ENCODE data around the gene ADRB1.

DNA sequence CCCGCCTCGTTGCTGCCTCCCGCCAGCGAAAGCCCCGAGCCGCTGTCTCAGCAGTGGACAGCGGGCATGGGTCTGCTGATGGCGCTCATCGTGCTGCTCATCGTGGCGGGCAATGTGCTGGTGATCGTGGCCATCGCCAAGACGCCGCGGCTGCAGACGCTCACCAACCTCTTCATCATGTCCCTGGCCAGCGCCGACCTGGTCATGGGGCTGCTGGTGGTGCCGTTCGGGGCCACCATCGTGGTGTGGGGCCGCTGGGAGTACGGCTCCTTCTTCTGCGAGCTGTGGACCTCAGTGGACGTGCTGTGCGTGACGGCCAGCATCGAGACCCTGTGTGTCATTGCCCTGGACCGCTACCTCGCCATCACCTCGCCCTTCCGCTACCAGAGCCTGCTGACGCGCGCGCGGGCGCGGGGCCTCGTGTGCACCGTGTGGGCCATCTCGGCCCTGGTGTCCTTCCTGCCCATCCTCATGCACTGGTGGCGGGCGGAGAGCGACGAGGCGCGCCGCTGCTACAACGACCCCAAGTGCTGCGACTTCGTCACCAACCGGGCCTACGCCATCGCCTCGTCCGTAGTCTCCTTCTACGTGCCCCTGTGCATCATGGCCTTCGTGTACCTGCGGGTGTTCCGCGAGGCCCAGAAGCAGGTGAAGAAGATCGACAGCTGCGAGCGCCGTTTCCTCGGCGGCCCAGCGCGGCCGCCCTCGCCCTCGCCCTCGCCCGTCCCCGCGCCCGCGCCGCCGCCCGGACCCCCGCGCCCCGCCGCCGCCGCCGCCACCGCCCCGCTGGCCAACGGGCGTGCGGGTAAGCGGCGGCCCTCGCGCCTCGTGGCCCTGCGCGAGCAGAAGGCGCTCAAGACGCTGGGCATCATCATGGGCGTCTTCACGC, 825 bp downstream of the ADRB1 start:
- TF ChIP-seq, protein P1, sequence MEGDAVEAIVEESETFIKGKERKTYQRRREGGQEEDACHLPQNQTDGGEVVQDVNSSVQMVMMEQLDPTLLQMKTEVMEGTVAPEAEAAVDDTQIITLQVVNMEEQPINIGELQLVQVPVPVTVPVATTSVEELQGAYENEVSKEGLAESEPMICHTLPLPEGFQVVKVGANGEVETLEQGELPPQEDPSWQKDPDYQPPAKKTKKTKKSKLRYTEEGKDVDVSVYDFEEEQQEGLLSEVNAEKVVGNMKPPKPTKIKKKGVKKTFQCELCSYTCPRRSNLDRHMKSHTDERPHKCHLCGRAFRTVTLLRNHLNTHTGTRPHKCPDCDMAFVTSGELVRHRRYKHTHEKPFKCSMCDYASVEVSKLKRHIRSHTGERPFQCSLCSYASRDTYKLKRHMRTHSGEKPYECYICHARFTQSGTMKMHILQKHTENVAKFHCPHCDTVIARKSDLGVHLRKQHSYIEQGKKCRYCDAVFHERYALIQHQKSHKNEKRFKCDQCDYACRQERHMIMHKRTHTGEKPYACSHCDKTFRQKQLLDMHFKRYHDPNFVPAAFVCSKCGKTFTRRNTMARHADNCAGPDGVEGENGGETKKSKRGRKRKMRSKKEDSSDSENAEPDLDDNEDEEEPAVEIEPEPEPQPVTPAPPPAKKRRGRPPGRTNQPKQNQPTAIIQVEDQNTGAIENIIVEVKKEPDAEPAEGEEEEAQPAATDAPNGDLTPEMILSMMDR (IDR thresholded peaks at IDR 0.05; ENCODE audit: poor library complexity), result no peak
- no peak for TF ChIP-seq EZH2phosphoT487 (IDR thresholded peaks at IDR 0.05; ENCODE audit: low read depth, severe bottlenecking, unreplicated experiment)
- no peak for TF ChIP-seq EZH2 (IDR thresholded peaks at IDR 0.05; ENCODE audit: borderline replicate concordance)

All from hepatocyte (in vitro differentiated cells).